GM23338 (cell line): Measurements from ENCODE around the gene ROBO1. TPM values are rescaled to one million over a fixed set of nuclear protein-coding genes. Genes with fewer than 3 reads are reported as not detected.

Experiments
- ATAC-seq: fragments of 200-7000 bp; cut with Tn5 transposase; 3 replicates; pipeline ENCODE4 v1.9.1; 2020
- DNase-seq: peaks from one replicate; pipeline ENCODE4 v3.0.0-alpha.2; 2015; ENCODE audit warnings: low spot score
- H2AFZ ChIP-seq: fragments of 200-600 bp; sonication (generic); 2 replicates; pipeline ENCODE4 v1.8.0; 2016; ENCODE audit warnings: antibody characterized with exemption, mild to moderate bottlenecking, moderate library complexity
- H3F3A ChIP-seq: fragments of 200-600 bp; sonication (generic); replicated peaks from 2 replicates; pipeline ENCODE4 v1.8.0; 2017; ENCODE audit warnings: antibody characterized with exemption, mixed run types, low read depth
- H3K27ac ChIP-seq: fragments of 200-600 bp; sonication (generic); 2 replicates; pipeline ENCODE4 v1.6.1; 2016; ENCODE audit warnings: low read depth
- H3K27me3 ChIP-seq: fragments of 200-600 bp; sonication (generic); 2 replicates; pipeline ENCODE4 v1.8.0; 2016; ENCODE audit warnings: mild to moderate bottlenecking, mixed run types, moderate library complexity; ENCODE audit not compliant: insufficient read depth
- H3K36me3 ChIP-seq: fragments of 200-600 bp; sonication (generic); 2 replicates; pipeline ENCODE4 v1.8.0; 2016; ENCODE audit warnings: mild to moderate bottlenecking; ENCODE audit not compliant: insufficient read depth
- H3K4me1 ChIP-seq: fragments of 200-600 bp; sonication (generic); 2 replicates; pipeline ENCODE4 v1.8.0; 2016; ENCODE audit warnings: mild to moderate bottlenecking, moderate library complexity; ENCODE audit not compliant: insufficient read depth
- H3K4me2 ChIP-seq: fragments of 200-600 bp; sonication (generic); 2 replicates; pipeline ENCODE4 v1.7.1; 2017; ENCODE audit warnings: mixed run types
- H3K4me3 ChIP-seq: fragments of 200-600 bp; sonication (generic); 2 replicates; pipeline ENCODE4 v1.6.1; 2016; ENCODE audit warnings: mixed run types
- H3K79me2 ChIP-seq: fragments of 200-600 bp; sonication (generic); replicated peaks from 2 replicates; pipeline ENCODE4 v1.8.0; 2017; ENCODE audit warnings: mild to moderate bottlenecking; ENCODE audit not compliant: insufficient read depth
- H3K9me2 ChIP-seq: fragments of 200-600 bp; sonication (generic); 2 replicates; pipeline ENCODE4 v1.8.0; 2017; ENCODE audit not compliant: insufficient read depth
- H4K20me1 ChIP-seq: fragments of 200-600 bp; sonication (generic); replicated peaks from 2 replicates; pipeline ENCODE4 v1.8.0; 2017; ENCODE audit warnings: mild to moderate bottlenecking; ENCODE audit not compliant: insufficient read depth
- H3K27ac Mint-ChIP-seq: 2 replicates; pipeline ENCODE4 v1.8.0; 2020; ENCODE audit warnings: inconsistent platforms, mild to moderate bottlenecking, moderate library complexity, mixed read lengths
- H3K27me3 Mint-ChIP-seq: 3 replicates; pipeline ENCODE4 v1.8.0; 2022; ENCODE audit warnings: low read depth, mild to moderate bottlenecking, moderate library complexity, mixed read lengths, inconsistent platforms; ENCODE audit not compliant: insufficient read depth, poor library complexity
- H3K36me3 Mint-ChIP-seq: 3 replicates; pipeline ENCODE4 v1.8.0; 2021; ENCODE audit warnings: low read depth, mild to moderate bottlenecking, inconsistent platforms, moderate library complexity, mixed read lengths
- H3K4me1 Mint-ChIP-seq: 3 replicates; pipeline ENCODE4 v1.8.0; 2020; ENCODE audit warnings: mild to moderate bottlenecking, inconsistent platforms, mixed read lengths
- H3K4me3 Mint-ChIP-seq: 3 replicates; pipeline ENCODE4 v1.8.0; 2021; ENCODE audit warnings: moderate library complexity, mild to moderate bottlenecking, inconsistent platforms, mixed read lengths
- H3K9me3 Mint-ChIP-seq: 3 replicates; pipeline ENCODE4 v1.8.0; 2020; ENCODE audit warnings: moderate library complexity, mild to moderate bottlenecking, inconsistent platforms, mixed read lengths
- CREB1 ChIP-seq: fragments of 250-450 bp; sonication (Bioruptor Pico); IDR thresholded peaks from 2 replicates; pipeline ENCODE4 v1.5.0; 2020; ENCODE audit warnings: low read depth, mild to moderate bottlenecking, moderate library complexity
- JUNB ChIP-seq: IDR thresholded peaks from one replicate; pipeline ENCODE4 v1.6.1; 2016; ENCODE audit warnings: antibody characterized with exemption; ENCODE audit not compliant: unreplicated experiment
- NANOG ChIP-seq: IDR thresholded peaks from 2 replicates; pipeline ENCODE4 v1.6.1; 2016; ENCODE audit warnings: antibody characterized with exemption, borderline replicate concordance
- POLR2AphosphoS5 ChIP-seq: IDR thresholded peaks from 2 replicates; pipeline ENCODE4 v1.6.1; 2016; ENCODE audit warnings: antibody characterized with exemption, low read depth
- REST ChIP-seq: IDR thresholded peaks from one replicate; pipeline ENCODE4 v1.6.1; 2018; ENCODE audit warnings: antibody characterized with exemption; ENCODE audit not compliant: unreplicated experiment
- ZNF114 ChIP-seq: fragments of 250-450 bp; sonication (Bioruptor Pico); IDR thresholded peaks from 2 replicates; pipeline ENCODE4 v1.5.0; 2020; ENCODE audit warnings: mild to moderate bottlenecking, moderate library complexity
- ZNF331 ChIP-seq: fragments of 250-450 bp; sonication (Bioruptor Pico); IDR thresholded peaks from 2 replicates; pipeline ENCODE4 v1.5.0; 2020; ENCODE audit warnings: low read depth, mild to moderate bottlenecking, moderate library complexity
- polyA plus RNA-seq: library from polyadenylated mRNA; unstranded; fragments of >200 nt; fragmentation: Nextera tagmentation; extraction: Ambion mirVana; gene quantifications from 2 replicates; pipeline ENCODE4 v1.2.1, GENCODE V29; 2016
- total RNA-seq: library from RNA; depleted of rRNA; stranded (reverse); fragments of >200 nt; shearing (Covaris generic); gene quantifications from 2 replicates; pipeline ENCODE4 v1.2.3, GENCODE V29; 2014
- TF ChIP-seq, protein P1 (sequence below): fragments of 250-450 bp; sonication (Bioruptor Pico); IDR thresholded peaks from 2 replicates; pipeline ENCODE4 v1.5.0; 2020; ENCODE audit warnings: mild to moderate bottlenecking, moderate library complexity

Gene ROBO1
- total and polyA plus RNA-seq, 2 experiments from 2014 or later, result 19.2 to 78.3 TPM

- H3K4me3 Mint-ChIP-seq, result no peak overlapping the region
- Histone ChIP-seq H3K79me2 (no peaks in the 10 kb centered on the region), H2AFZ (no peak overlapping the region), H3K4me1 (no peaks in the 10 kb centered on the region), H3K4me3 (no peak overlapping the region), H3F3A (no peaks in the 10 kb centered on the region), H3K27me3 (no peaks in the 10 kb centered on the region), H3K36me3 (peaks cover 7% of the 10 kb centered on the region; the same call in 1 of the 2 replicates), H3K27ac (no peak overlapping the region), H4K20me1 (no peaks in the 10 kb centered on the region), H3K4me2 (no peak overlapping the region), H3K9me2 (no peaks in the 10 kb centered on the region)
- no peak overlapping the region for H3K27ac Mint-ChIP-seq
- H3K36me3 Mint-ChIP-seq, result peaks cover 18% of the 10 kb centered on the region
- TF ChIP-seq REST (no peak), ZNF114 (CRISPR knock-in tag) (no peak), CREB1 (CRISPR knock-in tag) (no peak), NANOG (no peak), ZNF331 (CRISPR knock-in tag) (no peak), JUNB (no peak), POLR2AphosphoS5 (no peak)
- TF ChIP-seq, protein P1, sequence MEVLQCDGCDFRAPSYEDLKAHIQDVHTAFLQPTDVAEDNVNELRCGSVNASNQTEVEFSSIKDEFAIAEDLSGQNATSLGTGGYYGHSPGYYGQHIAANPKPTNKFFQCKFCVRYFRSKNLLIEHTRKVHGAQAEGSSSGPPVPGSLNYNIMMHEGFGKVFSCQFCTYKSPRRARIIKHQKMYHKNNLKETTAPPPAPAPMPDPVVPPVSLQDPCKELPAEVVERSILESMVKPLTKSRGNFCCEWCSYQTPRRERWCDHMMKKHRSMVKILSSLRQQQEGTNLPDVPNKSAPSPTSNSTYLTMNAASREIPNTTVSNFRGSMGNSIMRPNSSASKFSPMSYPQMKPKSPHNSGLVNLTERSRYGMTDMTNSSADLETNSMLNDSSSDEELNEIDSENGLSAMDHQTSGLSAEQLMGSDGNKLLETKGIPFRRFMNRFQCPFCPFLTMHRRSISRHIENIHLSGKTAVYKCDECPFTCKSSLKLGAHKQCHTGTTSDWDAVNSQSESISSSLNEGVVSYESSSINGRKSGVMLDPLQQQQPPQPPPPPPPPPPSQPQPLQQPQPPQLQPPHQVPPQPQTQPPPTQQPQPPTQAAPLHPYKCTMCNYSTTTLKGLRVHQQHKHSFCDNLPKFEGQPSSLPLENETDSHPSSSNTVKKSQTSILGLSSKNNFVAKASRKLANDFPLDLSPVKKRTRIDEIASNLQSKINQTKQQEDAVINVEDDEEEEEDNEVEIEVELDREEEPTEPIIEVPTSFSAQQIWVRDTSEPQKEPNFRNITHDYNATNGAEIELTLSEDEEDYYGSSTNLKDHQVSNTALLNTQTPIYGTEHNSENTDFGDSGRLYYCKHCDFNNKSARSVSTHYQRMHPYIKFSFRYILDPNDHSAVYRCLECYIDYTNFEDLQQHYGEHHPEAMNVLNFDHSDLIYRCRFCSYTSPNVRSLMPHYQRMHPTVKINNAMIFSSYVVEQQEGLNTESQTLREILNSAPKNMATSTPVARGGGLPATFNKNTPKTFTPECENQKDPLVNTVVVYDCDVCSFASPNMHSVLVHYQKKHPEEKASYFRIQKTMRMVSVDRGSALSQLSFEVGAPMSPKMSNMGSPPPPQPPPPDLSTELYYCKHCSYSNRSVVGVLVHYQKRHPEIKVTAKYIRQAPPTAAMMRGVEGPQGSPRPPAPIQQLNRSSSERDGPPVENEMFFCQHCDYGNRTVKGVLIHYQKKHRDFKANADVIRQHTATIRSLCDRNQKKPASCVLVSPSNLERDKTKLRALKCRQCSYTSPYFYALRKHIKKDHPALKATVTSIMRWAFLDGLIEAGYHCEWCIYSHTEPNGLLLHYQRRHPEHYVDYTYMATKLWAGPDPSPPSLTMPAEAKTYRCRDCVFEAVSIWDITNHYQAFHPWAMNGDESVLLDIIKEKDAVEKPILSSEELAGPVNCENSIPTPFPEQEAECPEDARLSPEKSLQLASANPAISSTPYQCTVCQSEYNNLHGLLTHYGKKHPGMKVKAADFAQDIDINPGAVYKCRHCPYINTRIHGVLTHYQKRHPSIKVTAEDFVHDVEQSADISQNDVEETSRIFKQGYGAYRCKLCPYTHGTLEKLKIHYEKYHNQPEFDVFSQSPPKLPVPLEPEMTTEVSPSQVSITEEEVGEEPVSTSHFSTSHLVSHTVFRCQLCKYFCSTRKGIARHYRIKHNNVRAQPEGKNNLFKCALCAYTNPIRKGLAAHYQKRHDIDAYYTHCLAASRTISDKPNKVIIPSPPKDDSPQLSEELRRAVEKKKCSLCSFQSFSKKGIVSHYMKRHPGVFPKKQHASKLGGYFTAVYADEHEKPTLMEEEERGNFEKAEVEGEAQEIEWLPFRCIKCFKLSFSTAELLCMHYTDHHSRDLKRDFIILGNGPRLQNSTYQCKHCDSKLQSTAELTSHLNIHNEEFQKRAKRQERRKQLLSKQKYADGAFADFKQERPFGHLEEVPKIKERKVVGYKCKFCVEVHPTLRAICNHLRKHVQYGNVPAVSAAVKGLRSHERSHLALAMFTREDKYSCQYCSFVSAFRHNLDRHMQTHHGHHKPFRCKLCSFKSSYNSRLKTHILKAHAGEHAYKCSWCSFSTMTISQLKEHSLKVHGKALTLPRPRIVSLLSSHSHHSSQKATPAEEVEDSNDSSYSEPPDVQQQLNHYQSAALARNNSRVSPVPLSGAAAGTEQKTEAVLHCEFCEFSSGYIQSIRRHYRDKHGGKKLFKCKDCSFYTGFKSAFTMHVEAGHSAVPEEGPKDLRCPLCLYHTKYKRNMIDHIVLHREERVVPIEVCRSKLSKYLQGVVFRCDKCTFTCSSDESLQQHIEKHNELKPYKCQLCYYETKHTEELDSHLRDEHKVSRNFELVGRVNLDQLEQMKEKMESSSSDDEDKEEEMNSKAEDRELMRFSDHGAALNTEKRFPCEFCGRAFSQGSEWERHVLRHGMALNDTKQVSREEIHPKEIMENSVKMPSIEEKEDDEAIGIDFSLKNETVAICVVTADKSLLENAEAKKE (CRISPR knock-in tag), result no peak
- ATAC-seq (no peak), DNase-seq (no peak)
- no peaks in the 10 kb centered on the region for H3K4me1 Mint-ChIP-seq
- H3K9me3 Mint-ChIP-seq, result peaks cover 33% of the 10 kb centered on the region
- peaks cover 4% of the 10 kb centered on the region for H3K27me3 Mint-ChIP-seq
Measured at GRCh38 chr3:79047581-79047980, 720.2 kb downstream of the ROBO1 start.
